Hippocampal formation (tissue), 2 donors: ENCODE measurements around the gene PDZD4.

Experiments used
- DNase-seq, 2 donors: peaks; one replicate each; lab custom pipeline; 2025; lab: John Stamatoyannopoulos, UW

PDZD4 gene

DNA sequence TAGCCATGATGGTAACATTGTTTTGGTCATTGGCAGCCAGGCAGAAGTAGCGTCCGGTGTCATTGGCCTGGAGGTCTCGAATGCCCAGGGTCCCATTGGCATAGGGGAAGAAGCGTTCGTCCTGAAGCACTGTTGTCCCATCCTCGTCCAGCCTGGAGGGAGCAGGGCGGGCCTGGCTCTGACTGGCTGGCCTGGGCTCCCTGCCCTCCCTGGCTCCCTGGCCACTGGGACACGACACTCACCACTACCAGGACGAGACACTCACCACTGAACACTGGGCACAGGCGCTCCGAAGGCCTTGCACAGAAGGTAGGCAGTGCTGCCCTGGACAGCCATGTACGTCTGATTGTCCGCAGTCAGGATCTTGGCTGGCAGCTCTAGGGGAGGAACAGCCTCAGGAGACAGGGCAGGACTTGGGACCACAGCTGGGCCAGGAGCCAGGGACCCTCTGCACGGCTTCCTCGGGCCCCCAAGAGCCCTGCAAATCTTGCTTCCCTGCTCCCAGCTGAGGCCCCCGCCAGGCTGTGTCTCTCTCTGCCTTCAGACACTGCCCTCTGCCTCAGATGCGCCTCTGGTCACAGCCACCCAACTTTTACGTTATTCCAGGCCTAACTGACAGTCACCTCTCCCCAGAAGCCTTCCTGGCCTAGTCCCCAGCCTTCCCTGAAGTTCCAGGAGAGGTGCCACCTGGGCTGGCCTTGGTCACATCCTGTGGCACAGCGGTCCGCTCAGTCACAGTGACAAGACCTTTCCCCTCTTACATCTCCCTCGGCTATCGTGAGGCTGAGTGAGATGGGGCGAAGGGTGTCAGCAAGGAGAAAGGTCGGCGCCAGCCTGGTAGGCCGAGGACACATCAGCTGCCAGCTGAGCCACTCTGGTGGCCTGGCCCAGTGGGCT lies 38.5 kb upstream of the PDZD4 start:
- no peak for DNase-seq

GRCh38 chrX:153867671-153868070 lies 37.3 kb upstream of the PDZD4 start:
- DNase-seq, result no peak

GRCh38 chrX:153867139-153867538 lies 36.8 kb upstream of the PDZD4 start:
- DNase-seq, result no peak

DNA sequence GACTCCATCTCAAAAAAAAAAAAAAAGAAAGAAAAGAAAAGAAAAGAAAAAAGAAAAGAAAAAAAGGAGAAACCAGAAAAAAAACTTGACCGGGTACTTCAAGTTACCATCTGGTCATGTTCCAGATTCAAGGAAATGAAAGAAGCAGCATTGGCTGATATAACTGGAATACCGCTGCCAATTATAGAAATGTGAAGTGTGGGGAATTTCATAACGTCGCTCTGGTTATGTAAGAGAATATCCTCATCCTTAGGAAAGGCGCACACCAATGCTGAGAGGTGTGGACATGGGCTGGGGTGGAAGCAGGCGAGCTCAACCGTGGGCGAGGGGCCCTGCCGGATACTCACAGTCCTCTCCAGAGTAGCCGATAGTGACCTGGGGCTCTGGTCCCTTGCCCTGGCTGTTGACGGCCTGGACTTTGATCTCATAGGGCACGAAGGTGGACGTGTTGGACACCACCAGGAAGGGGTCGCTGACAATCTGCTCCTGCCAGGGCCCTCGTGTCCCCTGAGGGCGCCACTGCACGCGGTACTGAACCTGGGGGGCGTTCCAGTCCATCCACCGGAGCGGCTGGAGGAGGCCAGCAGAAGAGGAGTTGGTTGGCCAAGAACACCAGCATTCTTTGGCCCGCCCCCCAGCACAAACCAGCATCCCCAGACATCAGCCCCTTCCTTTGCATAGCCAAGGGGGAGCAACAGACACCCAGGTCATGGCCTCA lies 36.1 kb upstream of the PDZD4 start:
- no peak for DNase-seq

DNA sequence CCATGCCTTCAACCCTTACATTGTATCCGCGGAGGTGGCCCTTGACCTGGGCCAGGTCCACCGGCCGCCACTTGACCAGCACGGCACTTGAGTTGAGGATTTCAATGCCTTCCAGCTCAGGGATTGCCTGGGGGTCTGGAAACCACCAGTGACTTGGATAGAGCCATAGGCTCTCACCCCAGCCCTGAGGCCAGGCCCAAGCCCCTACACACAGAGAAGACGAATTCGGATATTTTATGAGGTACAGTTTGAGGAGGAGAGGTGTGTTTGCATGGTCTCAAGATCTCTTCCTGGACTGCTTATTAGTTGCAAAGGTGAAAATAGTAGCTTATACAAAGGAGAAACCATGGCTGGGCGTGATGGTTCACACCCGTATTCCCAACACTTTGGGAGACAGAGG lies 35.3 kb upstream of the PDZD4 start:
- DNase-seq, result no peak

DNA sequence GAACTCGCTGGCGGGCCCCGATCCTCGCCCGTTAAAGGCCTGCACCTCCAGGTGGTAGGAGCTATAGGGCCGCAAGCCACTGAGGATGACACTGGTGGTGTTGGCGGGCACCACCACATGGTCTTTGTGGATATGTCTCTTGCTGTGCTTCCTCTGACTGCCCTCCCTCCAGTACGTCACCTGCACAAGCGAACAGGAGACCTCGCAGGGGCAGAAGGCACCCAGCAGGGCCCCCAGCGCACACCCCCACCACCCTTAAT lies 34.9 kb upstream of the PDZD4 start:
- no peak for DNase-seq

DNA sequence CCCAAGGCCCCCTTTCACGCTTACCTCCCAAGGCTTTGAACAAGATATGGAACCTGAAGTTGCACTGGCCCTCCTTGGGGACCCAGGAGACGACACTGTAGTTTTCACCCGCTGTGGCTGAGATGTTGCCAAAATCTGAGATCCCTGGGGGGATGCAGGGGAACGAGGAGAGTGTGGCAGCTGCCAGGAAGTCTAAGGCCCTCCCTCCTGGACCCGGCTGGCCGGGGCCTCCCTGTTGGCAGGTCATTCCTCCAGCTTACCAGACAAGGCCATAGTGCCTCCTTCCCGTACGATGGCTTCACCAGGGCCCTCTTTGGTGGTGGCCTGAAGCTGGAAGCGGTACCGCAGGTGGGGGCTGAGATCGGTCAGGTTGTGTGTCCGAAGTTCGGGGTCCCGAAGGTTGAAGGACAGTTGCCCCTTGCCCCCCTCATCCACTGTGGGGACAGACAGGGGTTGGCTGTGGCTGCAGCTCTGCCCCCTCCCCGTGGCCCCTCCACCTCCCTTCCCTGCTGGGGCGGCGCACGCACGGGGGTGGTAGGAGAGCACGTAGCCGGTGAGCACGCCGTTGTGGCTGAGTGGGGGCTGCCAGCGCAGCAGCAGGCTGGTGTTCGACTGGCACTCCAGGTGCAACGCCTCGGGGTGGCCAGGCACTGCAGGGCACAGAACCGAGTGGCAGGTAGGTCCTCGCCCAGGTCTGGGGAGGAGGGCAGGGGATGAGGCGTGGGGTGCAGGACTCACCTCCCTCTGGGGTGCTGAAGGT lies 34.4 kb upstream of the PDZD4 start:
- DNase-seq, result no peak

GRCh38 chrX:153864101-153864500 lies 33.8 kb upstream of the PDZD4 start:
- DNase-seq, result no peak

DNA sequence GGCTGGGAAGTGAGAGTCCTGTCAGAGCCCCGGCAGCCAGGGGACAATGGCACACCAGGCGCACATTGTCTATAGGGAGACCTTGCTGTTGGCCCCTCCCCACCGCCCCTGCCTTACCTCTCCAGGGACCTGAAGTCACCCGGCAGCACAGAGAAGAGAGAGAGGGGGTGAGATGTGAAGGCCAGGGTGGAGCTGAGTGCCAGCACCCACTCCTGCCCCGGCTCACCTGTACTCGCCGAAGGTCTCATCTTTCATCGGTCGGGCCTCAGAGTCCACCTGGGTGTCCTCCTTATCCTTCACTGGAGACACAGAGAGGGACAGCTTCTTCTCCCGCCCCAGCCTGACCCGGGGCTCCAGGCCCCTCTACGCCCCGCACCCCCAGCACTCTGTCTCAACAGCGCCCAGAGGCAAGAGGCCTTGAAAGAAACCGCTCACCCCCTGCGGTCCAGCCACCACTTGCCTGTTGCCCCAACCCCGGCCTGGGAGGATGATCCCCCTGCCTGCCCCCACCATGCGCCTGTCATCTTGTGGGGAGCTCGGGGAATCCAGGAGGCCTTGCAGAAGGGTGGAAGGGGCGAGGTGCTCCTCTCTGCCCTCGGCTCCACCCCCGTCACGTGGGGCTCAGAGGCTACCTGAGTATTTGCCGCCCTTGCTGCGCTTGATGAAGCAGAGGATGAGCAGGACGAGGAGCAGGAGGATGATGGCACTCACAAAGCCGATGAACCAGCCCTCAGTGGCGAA lies 33.1 kb upstream of the PDZD4 start:
- no peak for DNase-seq

GRCh38 chrX:153862369-153863250 lies 32.3 kb upstream of the PDZD4 start:
- no peak for DNase-seq

GRCh38 chrX:153861733-153862310 lies 31.5 kb upstream of the PDZD4 start:
- DNase-seq, result no peak

DNA sequence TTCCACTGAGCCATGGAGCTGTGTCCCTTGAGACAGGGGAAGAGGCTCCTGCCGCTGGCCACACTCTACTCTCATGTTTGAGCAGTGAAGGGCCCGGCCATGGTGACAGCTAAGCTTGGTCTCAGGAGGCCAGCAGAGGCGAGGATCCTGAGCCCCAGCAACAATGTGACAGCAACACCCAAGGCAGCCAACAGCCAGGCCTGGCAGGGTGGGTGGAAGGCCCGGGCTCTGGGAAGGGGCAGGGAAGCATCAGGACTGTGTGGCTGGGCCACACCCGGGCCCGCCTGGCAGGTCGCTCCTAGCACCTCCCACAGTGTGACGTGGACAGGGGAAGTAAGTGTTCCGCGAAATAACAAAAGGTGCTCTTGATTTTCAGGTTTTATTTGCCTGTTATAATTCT lies 30.8 kb upstream of the PDZD4 start:
- DNase-seq, result no peak

DNA sequence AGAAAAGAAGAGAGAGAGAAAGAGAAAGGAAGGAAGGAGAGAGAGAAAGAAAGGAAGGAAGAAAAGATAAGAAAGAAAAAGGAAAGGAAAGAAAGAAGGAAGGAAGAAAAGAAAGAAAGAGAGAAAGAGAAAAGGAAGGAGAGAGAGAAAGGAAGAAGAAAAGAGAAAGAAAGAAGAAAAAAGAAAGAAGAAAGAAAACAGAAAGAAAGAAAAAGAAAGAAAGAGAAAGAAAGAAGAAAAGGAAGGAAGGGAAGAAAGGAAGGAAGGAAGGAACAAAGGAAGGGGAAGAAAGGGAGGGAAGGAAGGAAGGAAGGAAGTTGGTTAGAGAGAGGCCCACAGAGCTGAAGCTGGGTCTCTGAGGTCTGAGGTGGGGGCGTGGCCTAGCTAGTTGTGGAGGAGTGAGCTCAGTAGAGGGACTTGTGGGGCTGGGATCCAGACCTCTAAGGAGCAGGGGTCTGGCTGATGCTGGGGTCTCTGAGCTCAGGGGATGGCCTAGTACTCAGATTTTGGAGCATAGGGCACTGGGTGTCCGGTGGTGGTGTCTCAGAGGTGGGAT lies 27.1 kb upstream of the PDZD4 start:
- DNase-seq, result no peak

GRCh38 chrX:153854702-153855101 lies 24.4 kb upstream of the PDZD4 start:
- DNase-seq, result no peak

DNA sequence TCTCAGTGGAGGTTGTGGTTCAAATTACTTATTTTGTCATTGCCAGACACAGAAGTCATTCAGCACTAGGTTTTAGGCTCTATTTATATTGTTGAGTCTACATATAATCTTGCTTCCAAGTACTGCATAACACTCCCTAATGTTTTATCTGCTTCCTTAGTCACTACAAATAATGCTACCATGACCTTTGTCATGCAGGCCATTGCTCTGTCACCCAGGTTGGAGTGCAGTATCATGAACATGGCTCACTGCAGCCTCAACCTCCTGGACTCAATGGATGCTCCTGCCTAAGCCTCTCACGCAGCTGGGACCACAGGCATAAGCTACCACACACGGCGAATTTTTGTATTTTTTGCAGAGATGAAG lies 23.5 kb upstream of the PDZD4 start:
- no peak for DNase-seq

- no peak for DNase-seq
Observed at GRCh38 chrX:153853180-153853901, 23.0 kb upstream of the PDZD4 start.

- no peak for DNase-seq
Observed at GRCh38 chrX:153851981-153852380, 21.6 kb upstream of the PDZD4 start.

DNA sequence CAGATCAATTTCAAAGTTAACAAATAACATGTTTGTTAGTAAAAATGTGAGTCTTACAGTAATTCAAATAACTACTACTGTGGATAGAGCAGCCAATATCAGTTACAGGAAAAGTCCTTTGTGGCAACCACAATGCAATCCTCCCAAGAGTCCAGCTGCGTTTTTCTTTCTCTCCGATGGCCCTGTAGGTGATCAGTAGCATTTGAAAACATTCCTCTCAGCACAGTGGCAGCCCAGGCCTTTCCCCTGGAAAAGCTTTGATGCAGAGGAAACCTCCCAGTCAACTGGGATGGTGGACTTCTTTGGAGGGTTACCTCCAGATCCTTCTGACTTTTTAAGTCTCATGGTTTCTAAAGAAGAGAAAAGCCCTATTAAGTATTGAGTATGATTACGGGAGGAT lies 18.0 kb upstream of the PDZD4 start:
- DNase-seq, result no peak

DNA sequence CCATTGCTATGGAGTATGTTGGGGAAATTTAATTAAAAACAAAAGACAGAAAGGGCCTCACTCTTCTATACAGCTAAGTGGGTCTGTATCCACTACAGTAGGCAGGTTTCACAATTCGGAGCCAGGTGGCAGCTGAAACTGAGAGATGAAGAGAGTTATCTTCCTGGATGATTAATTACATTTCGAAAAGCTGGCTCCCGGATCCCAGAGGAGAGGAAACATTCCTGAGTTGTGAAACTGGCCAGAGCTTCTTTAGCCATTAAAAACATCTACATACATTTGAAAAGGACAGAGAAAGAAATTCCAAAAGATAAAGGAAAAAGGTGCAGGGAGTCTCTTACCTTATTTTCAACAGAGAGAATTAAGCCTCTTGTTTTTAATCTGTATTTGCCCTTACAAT lies 15.5 kb upstream of the PDZD4 start:
- DNase-seq, result no peak

- DNase-seq, result no peak
Observed at GRCh38 chrX:153845195-153845594, 14.9 kb upstream of the PDZD4 start.
